Measurements from ENCODE around the gene RGS10.

RGS10 gene

DNA sequence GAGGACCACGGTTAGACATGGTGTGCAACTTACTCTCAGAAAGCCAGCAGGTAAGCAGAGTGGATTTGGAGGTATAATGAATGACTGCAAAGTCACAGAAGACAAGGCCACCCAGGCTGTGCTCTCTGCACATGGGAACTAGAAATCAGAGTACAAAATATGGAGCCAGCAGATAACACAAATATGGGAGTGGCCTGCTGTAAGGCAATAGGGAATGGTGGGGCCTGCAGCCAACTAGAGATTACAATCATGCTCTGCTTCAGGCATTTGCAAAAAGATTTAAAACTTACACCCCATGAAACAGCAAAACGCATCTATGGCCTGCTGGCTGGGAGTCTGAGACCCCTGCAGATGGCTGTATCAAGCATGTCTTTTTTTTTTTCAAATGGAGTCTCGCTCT is 47.0 kb downstream of the RGS10 start:
- DNase-seq, result no peak

DNA sequence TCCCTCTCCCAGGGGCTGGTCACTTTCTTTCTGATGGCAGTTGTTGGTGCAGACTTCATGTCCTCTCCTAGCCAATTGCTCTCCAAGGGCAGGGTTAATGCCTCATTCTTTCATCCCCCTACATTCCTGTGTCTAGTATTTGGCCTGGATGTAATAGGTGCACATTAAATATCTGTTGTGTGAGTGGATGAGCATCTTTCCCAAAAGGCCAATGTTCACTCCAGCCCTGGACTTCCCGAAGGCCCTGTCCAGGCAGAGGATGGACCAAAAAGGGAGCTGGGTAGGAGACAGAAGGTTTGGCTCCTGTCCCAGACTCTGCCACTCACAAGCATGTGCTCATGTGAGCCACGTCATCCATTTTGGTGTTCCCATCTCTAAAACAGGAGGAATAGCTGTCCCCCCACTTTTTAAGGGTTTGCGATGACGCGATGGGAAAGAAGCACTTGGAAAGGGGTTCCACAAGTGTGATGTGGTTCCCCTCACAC is 47.5 kb downstream of the RGS10 start:
- DNase-seq, result no peak

DNA sequence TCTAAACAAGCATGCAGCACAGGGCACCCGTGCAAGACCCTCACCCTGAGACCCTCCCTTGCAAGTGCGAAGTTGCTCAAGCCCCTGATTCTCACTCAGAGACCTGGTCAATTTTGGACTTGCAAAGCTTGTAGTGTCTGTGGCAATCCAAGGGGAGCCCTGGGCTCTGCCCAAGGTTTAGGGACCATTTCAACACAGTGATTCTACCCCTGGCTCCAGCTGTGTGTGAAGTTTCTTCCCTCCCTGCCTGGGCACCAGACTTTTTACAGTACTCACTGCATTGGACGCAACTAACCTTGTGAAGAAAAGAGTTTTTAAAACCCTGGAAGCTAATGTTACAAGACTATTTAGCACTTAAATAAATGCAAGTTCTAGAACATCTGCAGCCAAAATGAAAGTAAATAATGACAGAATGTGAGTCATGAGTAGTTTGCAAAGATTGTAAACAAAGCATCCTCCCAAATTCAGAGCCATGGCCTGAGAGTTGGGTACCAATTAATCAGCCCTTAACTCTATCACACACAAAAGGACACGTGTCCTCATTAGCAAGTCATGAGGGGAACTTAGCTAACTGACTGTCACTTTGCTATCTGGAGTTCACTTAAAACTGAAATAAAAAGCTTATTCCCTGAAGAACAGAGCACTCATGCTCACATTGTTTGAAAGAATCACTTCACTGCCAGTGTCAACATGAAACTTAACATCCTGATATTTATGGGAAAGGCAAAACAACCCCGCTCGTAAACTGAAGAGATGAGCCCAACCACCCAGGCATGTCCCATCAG is 48.1 kb downstream of the RGS10 start:
- DNase-seq, result no peak

DNA sequence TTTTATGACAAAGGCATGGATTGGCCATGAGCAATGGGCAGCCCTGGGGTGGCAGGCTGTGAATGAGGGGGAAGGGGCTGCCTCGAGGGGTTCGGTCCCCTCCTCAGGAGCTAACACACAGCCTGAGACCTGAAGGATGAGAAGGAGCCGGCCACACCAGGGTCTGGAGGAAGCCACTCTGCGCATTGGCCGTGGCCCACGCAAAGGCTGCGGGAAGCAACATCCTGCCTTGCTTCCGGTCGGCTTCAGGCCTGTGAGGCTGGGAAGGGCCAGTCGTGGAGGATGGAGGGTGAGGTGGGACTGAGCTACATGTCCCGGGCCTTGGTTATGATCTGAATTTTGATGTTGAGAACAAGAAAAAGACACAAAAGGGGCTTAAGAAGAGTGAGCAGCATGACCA is 49.4 kb downstream of the RGS10 start:
- DNase-seq, result no peak

DNA sequence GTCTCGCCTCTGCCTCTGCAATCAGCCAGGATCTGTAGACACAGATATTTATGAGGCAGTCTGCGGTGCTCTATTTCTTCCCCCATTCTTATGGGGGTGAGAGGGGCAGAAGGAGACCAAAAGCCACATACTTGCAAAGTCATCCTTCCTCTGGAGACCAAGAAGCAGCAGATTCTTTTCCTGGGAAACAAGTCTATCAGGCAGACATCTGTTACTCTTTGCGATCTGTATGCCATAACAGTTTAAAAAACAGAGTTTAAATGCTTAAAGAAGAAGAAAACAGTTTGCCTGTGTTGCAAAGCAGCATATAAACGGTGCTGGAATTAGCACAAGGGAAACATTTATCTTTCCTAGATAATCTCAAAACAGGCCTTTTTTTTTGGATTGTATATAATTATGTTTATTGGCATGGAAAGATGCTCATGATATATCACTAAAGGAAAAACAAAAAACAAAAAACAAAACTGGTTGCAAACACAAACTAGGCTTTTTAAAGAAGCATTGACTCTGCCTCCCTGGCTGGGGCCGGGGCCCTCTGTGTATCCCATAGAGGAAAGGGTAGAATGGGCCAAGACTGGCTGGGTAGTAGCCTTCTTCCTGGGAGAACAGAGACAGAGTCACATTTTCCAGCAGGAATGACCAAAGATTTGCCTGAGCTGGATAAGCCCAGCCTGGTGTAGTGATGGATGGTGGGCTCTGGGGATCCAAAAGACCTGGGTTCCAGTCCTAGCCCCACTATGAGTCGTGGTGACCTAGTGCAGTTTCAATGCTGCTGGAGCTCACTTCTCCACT is 50.4 kb downstream of the RGS10 start:
- no peak for DNase-seq

DNA sequence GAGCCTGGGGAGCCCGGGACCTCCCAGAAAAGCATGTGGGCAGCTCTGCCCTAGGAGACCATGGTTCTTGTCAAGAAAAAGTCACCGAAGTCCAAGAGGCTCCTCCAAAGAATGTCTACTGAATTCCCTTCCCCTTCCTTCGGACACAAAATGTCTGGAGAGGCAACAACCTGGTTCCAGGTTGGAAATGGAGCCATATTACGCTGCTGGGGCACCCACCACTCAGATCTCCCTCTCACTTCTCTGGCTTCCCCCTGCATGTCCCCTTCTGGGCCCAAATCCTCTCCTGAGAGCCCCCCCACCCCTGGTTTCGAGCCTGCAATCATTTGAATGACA is 52.6 kb downstream of the RGS10 start:
- no peak for DNase-seq

DNA sequence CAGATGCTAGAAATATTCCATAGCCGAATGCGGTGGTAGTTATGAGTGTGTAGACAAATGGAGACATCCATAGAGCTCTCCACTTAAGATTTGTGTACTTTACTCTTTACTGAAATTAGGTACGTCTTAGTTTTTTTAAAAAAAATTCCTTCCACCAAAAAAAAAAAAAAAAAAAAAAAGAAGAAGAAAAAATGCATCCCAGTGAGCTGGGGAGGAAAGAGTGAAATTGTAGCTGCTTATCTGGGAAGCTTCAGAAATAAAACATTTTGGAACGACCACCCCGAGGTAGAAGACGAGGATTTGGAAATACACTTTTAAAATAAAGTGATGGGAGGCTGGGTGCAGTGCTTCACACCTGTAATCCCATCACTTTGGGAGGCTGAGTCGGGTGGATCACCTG is 53.8 kb downstream of the RGS10 start:
- no peak for DNase-seq

DNA sequence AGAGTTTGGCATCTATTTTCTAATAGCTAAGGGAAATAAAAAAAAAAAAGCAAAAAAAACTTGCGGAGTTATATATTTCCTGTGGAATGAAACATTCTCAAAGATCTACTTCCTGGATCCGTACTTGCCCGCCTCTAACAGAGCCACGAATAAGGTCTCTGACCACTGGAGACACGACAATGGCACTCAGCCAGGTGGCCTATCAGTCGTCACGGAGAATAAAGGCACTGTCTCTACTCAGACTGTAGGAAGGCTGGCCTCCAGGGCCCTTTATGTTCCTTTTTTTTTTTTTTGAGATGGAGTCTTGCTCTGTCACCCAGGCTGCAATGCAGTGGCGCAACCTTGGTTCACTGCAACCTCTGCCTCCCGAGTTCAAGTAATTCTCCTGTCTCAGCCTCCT is 58.7 kb downstream of the RGS10 start:
- no peak for DNase-seq

DNA sequence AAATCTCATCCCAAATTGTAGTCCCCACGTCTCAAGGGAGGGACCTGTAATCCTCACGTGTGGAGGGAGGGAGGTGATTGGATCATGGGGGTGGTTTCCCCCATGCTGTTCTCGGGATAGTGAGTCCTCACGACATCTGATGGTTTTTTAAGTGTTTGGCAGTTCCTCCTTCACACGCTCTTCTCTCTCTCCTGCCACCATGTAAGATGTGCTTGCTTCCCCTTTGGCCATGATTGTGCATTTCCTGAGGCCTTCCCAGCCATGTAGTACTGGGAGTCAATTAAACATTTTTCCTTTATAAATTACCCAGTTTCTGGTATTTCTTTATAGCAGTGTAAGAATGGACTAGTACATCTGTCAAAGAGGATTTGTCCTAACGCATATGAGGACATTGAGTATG is 59.5 kb downstream of the RGS10 start:
- DNase-seq, result no peak

DNA sequence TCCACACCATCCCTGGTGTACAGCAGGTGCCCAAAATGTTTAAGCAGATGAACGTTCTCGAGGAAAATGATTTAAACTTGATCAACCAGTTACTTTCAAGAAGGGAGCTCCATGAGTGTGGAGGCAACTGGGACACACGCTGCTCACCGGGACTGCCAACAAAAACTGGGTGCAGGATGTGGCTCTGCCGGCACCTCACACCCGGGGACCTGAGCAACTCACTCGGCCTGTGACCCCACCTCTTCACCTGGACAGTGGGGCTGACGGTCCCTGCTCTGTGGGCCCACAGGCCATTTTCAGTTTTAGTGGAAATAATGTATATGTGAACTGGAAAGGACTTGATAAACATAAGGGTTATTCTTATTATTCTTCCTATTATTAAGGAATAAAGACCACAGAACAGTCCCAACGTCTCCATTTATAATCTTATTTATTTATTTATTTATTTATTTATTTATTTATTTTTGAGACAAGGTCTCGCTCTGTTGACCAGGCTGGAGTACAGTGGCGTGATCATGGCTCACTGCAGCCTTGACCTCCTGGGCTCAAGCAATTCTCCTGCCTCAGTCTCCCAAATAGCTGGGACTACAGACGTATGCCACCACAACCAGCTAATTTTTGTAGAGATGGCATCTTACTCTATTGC is 60.6 kb downstream of the RGS10 start:
- no peak for DNase-seq

DNA sequence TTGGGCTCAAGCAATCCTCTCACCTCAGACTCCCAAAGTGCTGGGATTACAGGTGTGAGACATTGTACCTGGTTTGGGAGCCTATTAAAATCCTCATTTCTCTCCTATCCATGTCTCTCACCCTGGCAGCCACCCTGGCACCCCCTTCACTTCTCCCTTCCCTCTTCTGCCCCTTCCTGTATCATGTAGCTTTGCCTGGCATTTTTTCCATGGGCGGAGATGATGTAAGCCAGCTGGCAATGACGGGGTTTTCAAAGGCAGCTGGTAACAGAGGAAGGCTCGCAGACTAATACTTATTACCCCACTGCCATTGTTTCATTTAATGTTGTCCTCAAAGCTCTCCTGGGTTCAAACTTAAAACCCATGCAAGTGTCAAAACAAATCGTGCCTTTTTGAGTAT is 61.9 kb downstream of the RGS10 start:
- no peak for DNase-seq

DNA sequence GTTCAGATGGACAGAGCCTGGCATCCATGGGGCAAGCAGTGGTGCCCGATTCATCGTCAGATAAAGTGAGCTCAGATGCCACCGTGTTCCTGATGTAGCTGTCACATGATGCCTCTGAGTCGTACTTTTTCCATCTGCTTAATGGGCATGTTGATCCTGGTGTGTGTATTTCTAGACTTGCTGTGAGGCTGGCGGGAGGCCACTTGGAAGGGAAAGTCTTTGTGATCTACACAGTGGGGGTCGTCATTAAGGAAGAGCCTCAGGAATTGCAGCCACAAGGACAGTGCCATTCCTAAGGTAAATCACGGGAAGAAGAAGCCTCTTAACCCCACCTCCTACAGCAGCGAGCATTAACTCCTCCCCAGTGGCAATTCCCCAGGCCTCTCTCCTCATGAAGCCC is 63.0 kb downstream of the RGS10 start:
- no peak for DNase-seq

DNA sequence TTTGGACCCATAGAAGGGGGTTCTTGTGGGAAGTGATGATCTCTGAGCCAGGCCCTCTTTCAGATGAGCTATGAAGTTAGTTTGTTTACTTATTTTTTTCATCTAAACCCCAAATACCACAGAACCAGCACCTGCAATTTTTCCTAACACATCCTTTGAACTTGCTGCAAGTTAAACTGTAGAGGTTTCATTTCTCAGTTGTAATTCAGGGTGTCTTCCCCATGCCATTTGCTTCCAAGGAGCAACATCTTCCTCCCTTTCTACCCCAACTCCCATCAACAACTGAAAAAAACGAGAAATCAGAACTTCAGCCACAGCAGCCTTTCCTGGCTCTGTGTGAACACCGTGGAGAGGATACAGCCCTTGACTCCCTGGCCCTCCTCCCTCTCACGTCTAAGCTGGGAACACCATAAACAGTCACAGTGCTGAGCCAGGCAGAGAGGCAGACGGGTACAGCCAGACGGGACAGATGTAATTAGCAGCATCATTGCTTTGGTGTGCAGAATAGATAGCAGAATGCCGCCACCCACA is 63.6 kb downstream of the RGS10 start:
- DNase-seq, result no peak

DNA sequence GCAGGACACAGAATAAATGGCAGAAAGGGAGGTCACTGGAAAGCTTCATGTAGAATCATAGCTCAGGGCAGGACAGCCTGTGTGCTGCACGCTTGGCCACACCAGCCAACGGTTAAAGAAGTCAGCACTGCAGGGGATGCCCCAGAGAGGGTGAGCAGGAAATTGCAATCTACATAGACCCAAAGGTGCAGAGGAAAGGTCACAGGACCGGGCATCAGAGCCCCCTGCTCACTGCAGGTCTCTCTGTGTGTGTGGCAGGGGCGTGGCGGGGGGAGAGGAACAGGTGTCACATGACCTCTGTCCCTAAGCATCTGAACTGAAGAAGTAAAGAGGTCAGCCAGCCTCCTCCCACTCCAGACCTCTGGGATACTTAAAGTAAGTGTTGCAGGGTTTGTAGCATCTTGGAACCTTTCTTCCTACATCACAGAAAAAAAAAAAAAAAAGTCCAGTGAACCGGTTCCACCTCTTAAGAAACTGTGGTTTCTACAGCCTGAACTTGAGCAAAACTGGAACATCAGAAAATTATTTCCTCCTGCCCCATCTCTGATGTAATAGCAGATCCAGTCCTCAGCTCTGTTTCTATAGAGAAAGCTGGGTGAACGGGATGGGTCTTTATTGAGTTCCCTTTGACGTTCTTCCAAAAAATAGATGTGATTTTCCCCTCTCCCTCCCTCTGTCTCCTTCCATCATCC is 64.3 kb downstream of the RGS10 start:
- no peak for DNase-seq

DNA sequence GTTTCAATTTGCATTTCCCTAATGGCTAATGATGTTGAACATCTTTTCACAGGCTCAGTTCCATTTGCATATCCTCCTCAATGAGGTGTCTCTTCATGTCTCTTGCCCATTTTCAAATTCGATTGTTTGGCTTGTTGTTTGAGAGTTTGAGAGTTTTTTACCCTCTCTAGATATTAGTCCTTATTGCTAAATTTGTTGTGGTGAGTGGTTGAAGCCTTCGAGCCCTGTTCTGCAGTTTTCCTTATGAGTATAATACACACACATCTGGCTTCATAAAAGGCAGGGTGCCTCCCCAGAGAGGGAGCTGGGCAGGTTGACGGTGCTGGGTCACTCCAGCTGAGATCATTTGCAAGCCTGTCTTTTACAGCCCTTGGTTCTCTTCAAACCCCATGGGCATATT is 65.1 kb downstream of the RGS10 start:
- DNase-seq, result no peak

DNA sequence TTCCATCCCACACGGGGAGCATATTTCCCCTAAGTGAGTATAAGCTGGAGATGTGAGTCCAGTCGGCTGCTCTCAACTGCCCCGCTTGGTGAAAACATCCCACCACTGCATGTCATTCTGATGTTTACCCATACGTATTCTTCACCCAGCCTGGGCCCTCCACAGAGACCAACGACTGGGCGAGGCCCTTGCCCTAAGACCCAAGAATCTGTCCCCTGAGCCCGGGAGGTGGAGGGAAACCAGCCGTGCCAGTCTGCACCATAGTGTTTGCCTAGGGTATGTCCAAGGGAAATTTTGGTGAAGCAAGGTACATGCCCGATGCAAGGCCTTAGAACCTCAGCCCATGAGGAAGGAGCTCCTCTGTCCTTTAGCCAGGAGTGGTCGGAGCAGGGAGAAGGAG is 67.9 kb downstream of the RGS10 start:
- no peak for DNase-seq

DNA sequence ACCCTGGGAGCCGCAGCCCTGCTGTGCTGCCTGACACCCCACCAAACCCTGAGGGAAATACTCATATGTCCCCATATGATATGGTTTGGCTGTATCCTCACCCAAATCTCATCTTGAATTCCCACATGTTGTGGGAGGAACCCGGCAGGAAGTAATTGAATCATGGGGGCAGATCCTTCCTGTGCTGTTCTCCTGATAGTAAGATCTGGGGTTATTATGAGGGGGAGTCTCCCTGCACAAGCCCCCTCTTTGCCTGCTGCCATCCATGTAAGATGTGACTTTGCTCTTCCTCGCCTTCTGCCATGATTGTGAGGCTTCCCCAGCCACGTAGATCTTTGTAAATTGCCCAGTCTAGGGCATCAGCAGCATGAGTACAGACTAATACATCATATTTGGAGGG is 68.7 kb downstream of the RGS10 start:
- DNase-seq, result no peak

DNA sequence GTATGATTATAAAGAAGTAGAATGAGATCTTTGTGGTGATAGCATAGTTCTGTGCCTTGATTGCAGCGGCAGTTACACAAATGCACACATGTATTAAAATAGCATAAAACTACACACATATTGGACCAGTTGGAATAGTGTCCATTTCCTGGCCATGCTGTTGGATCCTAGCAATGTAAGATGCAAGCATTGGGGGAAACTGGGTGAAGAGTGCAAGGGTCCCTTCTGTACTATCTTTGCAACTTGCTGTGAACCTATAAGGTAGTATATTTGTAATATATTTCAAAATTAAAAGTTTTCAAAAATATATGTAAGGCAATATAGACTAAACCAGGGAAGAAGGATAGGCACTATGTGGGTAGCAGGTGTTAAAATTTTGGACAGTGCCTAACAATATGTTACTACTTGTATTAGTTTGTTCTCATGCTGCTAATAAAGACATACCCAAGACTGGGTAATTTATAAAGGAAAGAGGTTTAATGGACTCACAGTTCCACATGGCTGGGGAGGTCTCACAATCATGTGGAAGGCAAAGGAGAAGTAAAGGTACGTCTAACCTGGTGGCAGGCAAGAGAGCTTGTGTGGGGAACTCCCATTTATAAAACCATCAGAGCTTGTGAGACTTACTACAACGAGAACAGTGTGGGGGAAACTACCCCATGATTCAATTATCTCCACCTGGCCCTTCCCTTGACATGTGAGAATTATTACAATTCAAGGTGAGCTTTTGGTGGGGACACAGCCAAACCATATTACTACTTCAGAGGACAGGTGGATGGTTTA is 71.4 kb downstream of the RGS10 start:
- DNase-seq, result no peak

DNA sequence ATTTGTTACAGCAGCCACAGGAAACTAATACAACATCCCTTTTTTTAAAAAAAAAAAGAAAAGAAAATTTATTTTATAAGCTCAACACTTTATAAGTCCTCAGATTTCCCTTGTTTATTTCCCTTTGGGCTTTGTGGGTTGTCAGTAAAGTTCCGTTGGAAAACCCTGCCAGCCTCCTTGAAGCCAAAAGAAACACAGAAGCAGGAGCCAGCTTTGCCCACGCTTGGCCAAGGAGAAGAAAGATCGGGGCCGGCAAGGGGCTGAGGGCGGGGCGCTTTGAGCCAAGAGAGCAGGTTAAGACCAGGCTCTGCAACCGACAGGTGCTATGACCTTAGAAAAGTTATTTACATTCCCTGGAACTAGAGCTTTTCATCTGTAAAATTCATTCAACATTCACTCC is 72.7 kb downstream of the RGS10 start:
- DNase-seq, result no peak

DNA sequence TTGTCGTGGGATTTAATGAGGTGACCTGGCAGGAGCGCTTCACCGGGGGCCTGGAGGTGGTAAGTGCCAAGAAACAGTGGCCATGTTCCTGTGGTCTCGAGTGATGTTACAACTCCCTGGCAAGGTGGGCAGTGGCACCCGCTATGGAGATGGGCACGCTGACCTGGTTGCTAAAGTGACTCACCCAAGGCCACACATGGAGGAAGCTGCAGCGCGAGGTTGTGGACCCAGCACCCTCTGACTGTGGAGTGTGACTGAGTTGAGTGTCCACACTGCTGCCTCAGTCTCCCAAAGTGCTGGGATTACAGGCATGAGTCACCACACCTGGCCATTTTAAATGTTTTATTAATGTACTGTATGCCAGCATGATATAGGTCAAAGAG is 73.2 kb downstream of the RGS10 start:
- DNase-seq, result no peak

DNA sequence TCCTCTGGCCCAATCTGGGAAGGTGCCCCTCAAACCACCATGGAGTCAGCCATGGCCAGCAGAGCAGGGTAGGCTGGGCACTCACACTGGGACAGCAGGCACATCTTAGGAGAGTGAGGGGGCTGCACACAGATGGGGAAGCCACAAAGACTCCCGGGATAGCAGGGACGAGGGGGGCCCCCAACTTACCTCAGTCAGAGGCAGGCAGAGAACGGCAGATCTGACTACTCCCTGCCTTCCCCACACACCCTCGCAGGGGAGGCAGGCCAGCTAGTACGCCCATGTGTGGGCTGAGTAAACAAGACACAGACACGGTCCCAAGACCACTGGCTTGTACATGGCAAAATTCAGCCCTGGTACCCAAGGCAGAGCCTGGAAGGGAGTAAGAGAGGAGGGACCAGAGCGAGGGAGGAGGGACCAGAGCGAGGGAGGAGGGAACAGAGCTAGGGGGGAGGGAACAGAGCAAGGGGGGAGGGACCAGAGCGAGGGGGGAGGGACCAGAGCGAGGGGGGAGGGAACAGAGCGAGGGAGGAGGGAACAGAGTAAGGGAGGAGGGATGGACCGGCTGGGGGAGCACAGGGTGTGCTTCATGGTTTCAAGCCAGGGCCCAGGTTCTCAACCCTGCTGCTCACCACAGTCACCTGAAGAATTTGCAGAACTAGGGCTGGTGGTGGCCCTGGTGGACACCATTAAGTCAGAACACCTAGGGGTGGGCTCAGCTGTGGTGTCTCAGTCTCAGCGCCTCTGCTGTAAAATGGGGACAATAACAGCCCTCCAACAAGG is 73.8 kb downstream of the RGS10 start:
- no peak for DNase-seq

DNA sequence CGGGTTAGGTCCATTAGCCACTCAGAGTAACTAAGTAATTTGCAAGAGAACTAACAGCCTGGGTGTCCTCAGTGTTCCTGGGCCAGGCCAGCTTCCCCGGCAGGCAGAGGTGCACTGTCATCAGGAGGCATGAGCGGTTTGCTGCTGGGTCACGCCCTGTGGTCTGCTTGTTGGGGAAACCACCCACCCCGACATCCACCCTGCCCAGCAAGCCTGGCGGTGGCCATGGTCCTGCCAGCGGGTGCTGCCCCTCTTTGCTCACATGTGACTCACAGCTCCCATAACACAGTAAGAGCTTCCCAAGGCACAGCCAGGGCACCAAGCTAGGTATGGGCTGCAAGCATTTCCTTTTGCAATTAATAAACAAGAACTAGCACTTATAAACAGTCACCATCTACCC is 75.9 kb downstream of the RGS10 start:
- DNase-seq, result no peak

Measured in NCI-H1436 treated with DMSO at 0.1 percent for 48 hours (cell line).